HG03558 (cell line): ENCODE data around the gene NCAPH2.

Experiments used
- ATAC-seq: cut with Tn5 transposase; IDR thresholded peaks from one replicate; pipeline ENCODE4 v1.9.1; 2021; ENCODE audit warnings: moderate number of reproducible peaks; ENCODE audit not compliant: unreplicated experiment; ENCODE audit errors: extremely low read depth

Gene NCAPH2

DNA sequence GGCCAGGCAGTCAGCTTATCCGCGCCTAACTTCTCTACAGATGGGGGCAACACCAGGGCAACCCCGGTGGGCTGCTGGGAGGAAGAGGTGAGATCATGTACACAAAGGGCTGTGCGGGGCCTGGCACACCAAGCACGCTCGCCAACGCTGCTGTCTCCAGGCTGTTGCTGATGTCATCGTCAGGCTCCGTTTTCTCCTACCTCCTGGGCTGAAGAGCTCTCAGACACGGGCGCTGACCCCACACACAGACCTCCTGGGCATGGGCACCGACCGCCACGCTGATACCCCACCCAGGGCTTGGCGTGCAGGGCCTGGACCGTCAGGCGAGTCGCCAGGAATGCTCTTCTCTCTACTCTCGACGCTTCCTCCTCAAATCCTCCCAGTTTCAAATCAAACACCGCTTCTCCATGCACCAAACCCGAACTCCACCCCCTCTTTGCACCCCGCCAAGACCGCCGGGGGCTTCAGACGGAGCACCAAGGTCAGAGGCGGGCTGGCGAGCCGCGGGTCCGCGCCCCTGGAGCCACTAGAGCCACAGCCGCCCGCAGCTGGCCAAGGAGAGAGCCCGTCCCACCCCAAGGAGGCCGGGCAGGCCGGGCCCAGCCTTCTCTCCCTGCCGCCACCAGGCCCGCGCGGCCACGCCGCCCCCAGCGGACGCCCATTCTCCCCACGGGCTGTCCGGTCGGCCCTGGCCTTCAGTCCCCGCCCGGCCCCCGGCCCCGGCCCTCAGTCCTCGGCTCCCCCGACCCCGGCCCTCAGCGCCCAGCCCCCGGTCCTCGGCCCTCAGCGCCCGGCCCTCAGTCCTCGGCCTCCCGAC is 34.0 kb upstream of the NCAPH2 start:
- ATAC-seq, result no peak

DNA sequence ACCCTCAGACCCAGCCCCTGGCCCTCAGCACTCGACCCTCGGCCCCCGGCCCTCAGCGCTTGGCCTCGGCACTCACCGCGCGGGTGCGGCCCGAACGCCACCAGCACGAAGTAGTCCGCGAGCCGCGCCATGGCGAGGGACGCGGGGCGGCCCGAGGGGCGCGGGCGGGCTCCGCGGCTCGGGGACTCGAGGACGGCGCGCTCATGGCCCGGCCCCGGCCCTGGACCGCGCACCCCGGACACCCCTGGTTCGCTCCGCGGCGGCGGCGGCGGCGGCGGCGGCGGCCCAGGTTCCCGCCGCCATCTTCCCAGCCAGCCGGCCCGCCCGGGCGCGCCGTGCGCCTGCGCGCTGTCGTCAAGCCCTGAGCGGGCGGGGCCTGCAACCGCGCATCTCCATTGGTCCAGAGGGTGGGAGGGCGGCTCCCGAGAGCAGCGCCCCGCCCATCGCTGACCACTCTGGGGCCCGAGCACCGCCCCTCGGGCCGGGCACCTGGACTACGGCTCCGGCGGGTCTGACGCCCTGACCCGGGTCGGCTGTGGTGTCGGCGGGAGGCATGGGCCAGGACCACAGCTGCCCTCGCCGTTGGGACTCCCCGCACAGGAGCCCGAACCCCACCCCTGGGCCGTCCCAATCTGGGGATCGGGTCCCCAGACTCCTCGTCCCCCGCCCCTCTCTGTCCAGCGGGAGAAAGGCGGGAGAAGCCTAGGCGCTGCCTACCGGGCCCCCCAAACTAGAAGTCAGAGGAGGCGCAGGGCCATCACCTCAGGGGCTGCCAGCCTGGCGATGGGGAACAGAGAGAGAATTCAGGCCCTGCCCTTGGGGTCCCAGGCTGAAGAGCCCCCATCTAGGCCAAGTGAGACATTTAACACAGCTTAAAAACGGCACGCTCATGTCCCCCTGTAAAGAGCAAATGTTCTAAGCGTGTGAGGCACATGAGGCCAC is 33.0 kb upstream of the NCAPH2 start, which contains the start of gene SBF1:
TSS of gene SBF1 (minus strand) at position 326 of the 942 bp plus-strand sequence. CDS start at position 131, 195 bp downstream.
- peak; percentile 49 for ATAC-seq

DNA sequence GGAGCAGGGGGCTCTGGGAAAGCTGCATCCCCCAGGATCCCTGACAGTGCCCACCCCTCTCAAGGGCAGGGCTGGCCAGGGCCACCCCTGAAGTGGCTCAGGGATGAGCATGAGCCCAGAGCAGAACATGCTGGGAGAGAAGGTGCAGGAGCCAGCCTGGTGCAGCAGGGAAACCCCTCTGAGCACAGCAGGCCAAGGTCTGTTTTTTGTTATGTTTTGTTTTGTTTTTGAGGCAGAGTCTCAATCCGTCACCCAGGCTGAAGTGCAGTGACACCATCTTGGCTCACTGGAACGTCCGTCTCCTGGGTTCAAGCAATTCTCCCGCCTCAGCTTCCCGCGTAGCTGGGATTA is 32.4 kb upstream of the NCAPH2 start:
- ATAC-seq, result no peak

DNA sequence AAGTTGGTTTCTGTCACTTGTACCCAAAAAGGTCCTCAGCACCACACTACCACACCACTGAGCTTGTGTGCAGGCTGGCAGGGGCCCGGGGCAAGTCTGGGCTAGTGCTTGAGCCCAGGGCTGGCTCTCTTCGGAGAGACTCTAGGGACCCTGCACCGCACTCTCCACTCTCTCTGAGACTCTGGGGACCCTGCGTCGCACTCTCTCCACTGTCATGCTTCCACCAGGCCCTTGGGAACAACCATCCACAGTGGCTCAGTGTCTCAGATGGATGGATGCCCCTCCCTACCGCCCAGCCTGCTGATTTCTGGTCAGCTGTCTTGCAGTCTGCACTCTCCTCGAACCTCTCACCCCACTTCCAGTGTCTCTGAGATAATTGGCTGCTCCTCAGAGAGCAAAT is 31.2 kb upstream of the NCAPH2 start:
- ATAC-seq, result no peak

DNA sequence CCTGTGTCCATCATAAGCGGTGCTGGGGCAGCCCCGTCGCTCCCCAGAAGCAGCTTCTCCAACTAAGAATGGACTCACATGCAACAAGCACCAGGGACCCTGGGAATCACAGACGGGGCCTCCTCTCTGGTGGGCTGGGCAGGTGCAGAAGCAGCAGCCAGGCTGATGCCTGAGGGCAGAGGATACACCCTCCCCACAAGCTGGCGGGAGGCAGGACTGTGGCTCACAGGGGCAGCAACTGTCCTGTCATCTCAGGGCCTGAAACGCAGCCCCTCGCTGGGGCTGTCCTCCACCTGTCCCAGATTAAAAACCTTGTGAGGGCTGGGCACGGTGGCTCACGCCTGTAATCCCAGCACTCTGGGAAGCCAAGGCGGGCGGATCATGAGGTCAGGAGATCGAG is 30.1 kb upstream of the NCAPH2 start:
- ATAC-seq, result no peak

DNA sequence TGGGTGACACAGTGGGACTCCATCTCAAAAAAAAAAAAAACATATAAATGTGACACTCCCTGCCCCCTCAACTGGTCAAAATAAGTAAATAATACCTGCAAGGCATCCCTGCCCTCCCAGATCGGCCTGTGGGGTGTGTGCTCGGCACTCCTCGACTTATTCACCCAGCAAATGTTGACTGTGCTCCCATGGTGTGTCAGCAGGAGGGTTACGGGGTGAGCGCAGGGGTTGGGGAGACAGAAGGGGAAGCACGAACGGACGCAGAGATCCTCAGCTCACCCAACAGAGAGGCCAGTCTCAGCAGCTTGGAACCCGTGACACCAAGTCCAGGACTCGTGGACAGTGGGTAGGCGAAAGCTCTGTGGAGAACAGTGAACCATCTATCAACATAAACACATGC is 28.3 kb upstream of the NCAPH2 start:
- no peak for ATAC-seq

DNA sequence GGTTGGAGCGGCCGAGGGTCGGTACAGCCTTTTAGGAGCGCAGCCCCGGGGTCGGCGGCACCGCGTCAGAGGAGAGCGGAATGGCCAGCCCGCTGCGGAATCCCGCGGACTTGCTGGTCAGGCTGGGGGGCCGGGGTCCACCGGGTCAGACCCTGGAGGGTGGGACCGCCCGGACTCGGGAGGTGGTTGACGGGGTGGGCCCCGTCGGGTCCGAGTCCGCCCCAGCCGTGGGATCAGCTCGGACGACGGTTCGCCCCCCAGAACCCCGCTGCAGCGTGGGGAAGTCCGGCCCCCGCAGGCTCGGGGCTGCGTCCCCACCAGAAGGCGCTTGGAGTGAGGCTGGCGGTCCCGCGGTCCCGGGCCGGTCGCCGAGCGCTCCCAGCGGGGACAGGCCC is 27.0 kb upstream of the NCAPH2 start:
- ATAC-seq, result no peak

DNA sequence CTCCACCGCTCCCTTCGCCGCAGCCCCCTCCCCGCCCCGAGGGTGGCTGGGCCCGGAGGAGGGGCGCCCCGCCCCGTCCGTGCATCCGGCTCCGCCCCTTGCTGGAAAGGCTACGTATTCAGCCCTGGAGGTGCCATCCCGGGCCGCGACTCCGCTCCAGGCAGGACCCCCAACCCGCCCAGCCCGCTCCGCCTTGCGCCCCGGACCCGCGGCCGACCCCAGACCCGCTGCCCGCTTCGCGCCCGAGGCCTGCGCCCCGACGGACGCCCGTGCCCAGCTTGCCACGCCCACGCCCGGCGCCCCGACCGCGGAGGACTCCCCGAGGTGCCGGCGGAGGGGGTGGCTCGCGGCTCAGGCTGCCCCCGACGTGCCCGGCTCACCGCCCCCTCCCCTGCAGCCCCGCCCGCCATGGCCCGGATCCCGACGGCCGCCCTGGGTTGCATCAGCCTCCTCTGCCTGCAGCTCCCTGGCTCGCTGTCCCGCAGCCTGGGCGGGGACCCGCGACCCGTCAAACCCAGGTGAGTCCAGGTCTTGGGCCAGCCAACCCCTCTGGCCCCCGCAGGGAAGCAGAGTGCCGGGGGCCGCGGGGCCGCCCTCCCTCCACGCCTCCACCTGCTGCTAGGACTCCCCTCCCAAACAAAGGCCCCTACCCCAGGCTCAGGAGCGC is 26.5 kb upstream of the NCAPH2 start, which contains the start of gene ADM2:
TSS of gene ADM2 (plus strand) at position 104 of the 667 bp plus-strand sequence. CDS start at position 409, 305 bp downstream.
- no peak for ATAC-seq

DNA sequence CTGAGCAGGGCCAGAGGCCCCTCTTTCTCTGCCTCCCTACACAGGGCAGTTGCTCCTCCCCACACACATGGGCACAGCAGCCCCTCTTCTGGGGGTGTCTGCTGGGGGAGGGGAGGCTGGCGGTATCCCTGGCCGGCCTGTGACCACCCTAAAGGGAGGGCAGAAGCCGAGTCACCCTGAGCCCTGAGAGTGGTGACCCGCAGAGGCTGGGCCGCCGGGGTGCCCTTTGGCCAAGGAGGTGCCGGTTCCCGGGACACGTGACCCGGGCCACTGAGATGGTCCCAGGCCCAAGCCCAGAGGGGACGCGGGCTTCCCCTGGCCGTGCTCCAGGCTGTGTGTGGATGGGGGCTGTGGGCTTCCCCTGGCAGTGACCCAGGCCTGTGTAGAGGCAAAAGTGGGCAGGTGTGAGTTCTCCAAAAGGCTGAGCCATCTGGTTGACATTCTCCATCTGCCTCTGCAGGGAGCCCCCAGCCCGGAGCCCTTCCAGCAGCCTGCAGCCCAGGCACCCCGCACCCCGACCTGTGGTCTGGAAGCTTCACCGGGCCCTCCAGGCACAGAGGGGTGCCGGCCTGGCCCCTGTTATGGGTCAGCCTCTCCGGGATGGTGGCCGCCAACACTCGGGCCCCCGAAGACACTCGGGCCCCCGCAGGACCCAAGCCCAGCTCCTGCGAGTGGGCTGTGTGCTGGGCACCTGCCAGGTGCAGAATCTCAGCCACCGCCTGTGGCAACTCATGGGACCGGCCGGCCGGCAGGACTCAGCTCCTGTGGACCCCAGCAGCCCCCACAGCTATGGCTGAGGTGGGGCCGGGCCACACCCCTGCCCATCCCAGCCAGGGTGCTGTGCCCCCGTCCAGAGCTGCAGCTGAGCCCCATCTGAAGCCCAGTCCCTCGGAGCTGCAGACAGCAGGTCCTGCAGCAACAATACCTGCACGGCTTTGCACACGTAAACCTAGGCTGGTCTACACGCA is 25.6 kb upstream of the NCAPH2 start:
- no peak for ATAC-seq

DNA sequence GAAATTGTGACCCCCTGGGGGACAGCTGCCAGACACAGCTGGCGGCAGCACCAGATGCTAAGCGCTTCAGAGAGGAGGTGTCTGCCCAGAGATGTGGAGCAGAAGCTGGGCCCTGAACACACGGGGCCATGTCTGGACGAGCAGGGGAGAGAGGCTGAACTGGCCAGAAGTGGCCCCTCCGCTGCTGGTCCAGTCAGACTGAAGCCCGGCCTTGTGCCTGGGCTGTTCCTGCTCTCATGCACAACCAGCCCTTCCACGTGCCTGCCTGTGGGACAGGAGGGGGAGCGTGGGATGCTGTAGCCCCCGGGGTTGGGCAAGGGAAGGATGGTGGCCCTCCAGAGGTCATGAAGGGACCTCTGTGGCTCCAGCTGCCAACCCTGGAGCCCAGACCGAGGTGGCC is 24.9 kb upstream of the NCAPH2 start:
- ATAC-seq, result no peak

DNA sequence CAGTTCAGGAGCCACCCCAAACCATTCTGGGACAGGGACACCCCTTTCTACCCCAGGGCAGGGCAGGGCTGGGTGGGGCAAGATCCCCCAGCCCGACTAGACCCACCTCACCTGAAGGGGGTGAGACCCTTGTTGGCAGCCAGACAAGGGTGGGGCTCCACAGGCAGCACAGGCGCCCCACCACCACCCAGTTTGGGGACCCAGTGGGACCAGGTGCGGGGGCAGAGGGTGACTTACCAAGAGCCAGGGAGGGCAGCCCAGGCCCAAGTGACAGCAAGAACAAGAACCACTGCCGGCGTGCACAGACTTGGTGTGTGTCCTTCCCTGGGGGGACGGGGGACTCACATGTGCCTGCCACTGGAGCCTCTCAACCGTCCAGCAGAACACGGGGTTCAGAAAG is 24.5 kb upstream of the NCAPH2 start:
- no peak for ATAC-seq

DNA sequence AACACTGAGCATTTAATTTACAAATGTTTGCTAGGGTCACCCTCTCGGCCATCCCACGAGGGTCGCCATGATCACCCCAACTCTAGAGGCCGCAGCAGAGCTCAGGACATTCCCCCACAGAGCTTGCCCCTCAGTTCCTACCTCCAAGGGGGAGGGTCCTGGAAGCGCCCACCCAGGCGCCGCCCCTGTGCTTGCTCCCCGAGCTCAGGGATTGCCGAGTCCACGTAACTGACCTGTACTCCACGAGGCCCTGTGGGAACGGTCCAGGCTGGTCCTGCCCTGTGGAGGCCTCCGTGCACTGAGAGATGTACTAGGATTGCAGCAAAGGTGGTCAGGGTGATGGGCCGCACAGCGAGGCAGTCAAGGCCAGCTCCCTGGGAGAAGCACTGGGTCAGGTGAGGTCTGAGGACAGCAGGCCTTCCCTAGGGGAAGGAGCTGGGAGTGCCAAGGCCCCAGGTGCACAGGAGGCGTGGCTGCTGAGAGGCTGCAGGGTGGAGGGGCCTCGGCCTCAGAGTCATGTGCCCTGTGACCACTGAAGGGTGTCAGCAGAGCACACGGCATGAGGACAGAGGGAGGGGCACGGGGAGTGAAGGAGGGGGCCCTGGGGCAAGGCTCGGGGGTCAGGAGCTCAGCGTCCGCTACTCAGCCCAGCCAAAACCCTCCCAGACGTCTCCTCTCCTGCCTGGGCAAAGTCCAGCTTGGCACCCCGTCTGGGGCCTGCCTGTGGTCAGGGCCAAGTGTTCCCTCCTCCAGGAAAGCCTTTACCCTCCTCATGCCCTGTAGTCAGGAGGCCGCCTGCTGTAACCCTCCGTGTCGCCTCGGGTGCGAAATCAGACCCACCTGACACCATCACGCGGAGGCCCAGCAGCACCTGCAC is 23.8 kb upstream of the NCAPH2 start:
- no peak for ATAC-seq

DNA sequence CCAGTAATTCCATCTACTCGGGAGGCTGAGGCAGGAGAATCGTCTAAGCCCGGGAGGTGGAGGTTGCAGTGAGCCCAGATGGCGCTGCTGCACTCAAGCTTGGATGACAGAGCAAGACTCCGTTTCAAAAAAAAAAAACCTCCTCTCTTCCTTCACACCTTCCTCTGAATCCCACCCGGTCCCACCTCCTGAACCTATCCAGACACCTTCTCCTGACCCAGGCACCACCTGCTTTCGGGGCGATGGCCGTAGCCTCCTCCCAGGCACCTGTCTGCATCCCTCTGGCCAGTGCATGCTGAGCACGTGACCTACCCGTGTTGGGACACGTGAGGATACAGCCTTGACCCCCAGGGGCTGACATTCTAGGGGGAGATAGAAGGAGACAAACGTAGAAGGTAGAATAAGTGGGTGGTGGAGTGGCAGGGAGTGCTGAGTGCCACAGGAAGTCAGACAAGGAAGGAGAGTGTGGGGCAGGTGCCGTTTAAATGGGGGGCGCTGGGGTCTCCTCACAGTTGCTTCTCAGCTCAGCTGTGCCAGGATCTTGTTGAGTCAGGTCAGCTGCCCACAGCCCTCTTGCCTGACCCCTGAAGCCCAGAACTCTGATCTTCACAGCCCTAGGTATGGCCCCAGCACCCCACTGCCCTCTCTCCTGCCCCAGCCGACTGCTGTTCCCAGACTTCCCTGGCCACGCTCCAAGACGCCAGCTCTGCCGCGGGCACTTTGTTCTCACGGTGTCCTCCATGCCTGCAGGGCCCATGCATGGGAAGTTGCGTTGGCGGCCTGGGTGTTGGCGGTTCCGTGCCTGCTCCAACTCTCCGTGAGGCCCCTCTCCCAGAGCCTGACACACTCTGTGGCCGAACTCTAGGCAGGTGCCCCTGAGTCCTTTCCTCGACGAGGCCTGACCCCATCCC is 22.5 kb upstream of the NCAPH2 start:
- ATAC-seq, result no peak

DNA sequence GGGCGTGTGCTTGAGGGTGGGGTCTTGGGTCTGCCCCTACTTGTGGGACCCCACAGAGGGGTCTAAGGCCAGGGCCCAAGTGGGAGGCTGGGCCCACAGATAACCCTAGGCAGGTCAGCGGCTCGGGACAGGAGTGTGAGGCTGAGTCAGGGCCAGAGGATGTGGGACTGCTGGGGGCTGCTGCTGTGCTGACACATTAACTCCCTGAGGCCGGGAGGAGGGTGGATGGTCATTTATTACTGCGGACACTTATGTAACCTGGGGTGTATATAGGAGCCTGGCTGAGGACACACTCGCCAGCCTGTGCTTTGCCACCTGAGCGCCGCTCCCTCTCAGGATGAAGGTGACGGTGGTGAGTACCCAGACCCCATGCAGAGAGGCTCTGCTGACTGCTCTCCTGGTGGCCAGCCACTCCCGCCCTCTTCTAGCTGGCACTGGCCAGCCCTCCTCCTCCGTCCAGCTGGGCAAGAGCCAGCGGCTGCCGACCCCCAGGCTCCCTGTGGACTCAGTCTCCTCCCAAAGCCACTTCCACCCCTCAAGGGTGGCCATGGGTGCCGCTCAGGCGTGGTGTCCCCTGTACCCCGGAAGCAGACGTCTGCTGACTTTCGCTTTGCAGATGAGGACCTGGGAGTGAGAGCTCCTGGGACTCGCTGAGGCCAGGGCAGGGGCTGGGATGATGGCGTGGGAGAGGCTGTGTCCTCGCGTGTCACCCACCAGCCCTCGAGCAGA is 21.3 kb upstream of the NCAPH2 start, which contains the start of gene MIOX:
TSS of gene MIOX (plus strand) at position 299 of the 729 bp plus-strand sequence. CDS start at position 338, 39 bp downstream.
- no peak for ATAC-seq

DNA sequence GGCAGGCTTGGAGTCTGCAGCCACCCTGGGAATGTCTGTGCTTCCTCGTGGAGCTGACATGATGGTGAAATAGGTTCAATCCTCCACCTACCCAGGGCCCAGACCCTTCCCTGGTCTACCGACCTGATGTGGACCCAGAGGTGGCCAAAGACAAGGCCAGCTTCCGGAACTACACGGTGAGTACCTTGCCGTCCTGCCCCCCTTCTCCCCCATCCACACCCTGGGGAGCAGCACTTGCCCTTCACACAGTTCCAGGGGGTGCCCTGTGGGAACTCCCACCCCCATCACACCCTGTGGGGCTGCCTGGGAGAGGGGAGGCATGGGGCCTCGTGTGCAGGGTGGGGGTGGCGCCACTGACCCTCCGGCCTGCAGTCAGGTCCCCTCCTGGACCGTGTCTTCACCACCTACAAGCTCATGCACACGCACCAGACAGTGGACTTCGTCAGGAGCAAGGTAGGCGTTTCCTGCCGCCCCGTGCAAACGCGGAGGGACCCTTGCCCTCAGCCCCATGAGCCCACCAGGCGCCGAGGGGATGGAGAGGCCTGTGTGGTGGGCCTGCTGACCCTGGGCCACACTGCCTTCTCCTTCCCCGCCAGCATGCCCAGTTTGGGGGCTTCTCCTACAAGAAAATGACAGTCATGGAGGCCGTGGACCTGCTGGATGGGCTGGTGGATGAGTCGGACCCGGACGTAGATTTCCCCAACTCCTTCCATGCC is 20.6 kb upstream of the NCAPH2 start:
- no peak for ATAC-seq

DNA sequence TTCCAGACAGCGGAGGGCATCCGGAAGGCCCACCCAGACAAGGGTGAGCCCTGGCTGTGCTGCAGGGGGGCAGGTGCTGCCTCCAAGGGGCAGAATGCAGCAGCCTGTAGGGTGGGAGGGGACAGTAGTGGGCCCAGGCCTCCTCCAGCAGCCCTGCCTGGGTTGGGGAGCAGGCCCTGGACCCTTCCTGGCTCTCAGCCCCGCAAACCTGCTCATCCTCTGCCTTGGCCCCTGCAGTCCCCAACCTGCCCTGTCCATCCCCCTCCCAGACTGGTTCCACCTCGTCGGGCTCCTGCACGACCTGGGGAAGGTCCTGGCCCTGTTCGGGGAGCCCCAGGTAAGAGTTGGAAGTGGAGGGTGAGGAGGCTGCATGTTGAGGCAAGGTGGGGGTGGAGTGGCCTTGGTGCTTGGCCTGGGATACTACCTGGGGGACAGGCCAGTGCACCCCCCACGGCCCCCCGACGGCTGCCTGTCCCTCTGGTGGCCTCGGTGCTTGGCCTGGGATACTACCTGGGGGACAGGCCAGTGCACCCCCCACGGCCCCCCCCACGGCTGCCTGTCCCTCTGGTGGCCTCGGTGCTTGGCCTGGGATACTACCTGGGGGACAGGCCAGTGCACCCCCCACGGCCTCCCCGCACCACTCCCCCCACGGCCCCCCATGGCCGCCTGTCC is 19.9 kb upstream of the NCAPH2 start:
- no peak for ATAC-seq
